ENCODE results near the gene ACOT8.
A peak's percentile ranks its signal among the peaks of the same experiment; 100 is the strongest.
"Not testable (repeated sequence)": the region's sequence is repeated elsewhere in the genome, so short reads cannot be mapped to it uniquely, and the experiment has no call there.

Gene ACOT8

DNA sequence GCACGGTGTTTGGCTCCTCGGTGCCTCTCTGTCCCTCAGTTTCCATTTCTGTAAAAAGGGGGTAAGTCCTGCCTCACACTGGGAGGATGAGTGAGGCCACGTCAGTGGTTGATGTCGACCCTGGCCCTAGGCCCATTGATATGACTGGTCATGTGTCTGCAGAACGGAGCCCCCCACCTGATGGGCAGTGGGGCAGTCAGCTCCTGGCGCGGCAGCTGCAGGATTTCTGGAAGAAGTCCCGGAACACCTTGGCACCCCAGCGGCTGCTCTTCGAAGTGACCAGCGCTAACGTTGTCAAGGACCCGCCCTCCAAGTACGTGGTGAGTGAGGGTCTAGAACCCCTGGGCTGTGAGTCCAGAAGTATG is 22.4 kb downstream of the ACOT8 start:
- Histone ChIP-seq H3K27ac (no peak overlapping the region), H3K4me3 (ENCODE audit: low read depth in 1 of 2, low read length in 1 of 2) (no peak overlapping the region), H3K9me3 (no peaks in the 10 kb centered on the region), H3K4me1 (ENCODE audit: control insufficient read depth in 1 of 2, insufficient read depth in 1 of 2, low read depth in 1 of 2, low read length in 1 of 2) (peaks cover 36 to 37% of the 10 kb centered on the region in 2 experiments), H3K27me3 (no peaks in the 10 kb centered on the region), H3K36me3 (peaks cover 4% of the 10 kb centered on the region)
- TF ChIP-seq, protein P1, sequence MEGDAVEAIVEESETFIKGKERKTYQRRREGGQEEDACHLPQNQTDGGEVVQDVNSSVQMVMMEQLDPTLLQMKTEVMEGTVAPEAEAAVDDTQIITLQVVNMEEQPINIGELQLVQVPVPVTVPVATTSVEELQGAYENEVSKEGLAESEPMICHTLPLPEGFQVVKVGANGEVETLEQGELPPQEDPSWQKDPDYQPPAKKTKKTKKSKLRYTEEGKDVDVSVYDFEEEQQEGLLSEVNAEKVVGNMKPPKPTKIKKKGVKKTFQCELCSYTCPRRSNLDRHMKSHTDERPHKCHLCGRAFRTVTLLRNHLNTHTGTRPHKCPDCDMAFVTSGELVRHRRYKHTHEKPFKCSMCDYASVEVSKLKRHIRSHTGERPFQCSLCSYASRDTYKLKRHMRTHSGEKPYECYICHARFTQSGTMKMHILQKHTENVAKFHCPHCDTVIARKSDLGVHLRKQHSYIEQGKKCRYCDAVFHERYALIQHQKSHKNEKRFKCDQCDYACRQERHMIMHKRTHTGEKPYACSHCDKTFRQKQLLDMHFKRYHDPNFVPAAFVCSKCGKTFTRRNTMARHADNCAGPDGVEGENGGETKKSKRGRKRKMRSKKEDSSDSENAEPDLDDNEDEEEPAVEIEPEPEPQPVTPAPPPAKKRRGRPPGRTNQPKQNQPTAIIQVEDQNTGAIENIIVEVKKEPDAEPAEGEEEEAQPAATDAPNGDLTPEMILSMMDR (IDR thresholded peaks at IDR 0.05): no peak

DNA sequence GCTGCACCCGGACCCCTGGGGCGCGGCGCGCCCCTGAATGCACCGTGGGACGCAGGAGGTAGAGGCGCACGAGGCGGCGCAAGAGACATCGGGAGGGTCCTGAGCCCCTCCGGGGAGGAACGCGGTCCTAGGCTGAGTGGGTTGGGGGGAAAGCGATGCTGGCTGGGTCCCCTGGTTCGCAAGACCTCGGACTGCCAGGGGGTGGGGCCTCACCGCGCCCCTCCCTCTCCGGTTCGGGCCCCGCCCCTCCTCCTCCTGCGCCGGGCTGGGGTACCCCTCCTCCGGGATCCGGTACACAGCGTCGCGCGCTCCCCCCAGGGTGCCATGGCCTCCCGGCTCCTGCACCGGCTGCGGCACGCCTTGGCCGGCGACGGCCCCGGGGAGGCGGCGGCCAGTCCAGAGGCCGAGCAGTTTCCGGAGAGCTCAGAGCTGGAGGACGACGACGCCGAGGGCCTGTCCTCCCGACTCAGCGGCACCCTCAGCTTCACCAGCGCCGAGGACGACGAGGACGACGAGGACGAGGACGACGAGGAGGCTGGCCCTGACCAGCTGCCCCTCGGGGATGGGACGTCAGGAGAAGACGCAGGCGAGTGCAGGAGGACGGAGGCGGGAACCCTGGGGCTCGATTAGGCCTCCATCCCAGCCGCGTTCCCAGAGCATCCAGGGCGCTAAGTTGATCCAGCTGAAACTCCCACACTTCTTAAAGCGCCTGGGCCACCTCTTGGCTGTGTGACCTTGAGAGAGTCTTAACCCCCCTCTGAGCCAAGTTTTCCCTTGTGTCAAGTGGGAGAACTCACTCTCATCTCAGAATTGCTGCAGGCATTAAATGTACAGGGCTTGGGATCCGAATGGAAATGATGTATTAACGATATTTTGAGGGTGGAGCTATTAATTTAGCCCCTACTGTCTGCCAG is 23.1 kb downstream of the ACOT8 start:
- Histone ChIP-seq H3K4me3 (ENCODE audit: low read depth in 1 of 2, low read length in 1 of 2) (peak overlapping the region; percentile 84 to 90), H3K27me3 (no peaks in the 10 kb centered on the region), H3K4me1 (ENCODE audit: control insufficient read depth in 1 of 2, insufficient read depth in 1 of 2, low read depth in 1 of 2, low read length in 1 of 2) (peaks cover 36 to 37% of the 10 kb centered on the region in 2 experiments), H3K36me3 (peaks cover 4% of the 10 kb centered on the region), H3K27ac (peak overlapping the region; percentile 77), H3K9me3 (no peaks in the 10 kb centered on the region)
- TF ChIP-seq, protein P1 (IDR thresholded peaks at IDR 0.05): no peak

DNA sequence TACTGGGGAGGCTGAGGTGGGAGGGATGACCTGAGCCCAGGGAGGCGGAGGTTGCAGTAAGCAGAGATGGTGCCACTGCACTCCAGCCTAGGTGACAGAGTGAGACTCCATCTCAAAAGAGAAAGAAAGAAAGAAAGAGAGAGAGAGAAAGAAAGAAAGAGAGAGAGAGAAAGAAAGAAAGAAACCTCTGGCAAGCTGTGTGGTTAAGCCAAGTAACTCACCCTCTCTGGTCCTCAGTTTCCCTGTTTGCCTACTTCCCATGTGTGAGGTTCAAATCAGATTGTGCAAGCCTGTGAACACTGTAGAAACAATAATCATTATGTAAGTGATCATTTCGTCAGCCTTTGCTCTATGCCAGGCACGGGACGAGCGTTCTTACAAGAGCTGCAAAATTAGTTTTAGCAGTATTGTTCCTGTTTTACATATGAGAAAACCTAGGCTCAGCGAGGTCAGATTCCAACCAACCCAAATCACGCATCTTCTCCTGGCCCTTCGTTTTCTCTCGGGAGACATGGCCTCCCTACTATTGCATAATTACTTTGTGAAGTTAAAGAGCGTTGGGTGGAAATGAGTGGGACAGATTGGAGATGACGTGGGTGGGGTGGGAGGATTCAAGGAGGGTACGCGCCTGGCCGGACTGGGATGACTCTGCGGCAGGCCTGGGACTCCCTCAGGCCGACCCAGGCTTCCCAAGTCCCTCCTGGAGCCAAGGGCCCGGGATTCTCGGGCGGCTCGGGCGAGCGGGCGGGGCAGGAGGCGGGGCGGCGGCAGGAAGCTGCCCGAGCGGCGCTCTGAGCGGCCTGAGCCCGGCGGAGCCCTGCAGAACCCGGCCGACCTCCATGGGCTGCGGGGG is 23.9 kb downstream of the ACOT8 start, which contains the start of gene SNX21:
Gene SNX21, plus strand, starts transcription at position 770 of the 853 bp plus-strand sequence. CDS start 121 bp downstream, outside the sequence.
- H3K27ac ChIP-seq: peak within 1 kb of the TSS; percentile 77
- peak within 1 kb of the TSS; percentile 84 to 90 for H3K4me3 ChIP-seq (ENCODE audit: low read depth in 1 of 2, low read length in 1 of 2)
- no peaks in the 10 kb centered on the region for H3K27me3 ChIP-seq
- no peaks in the 10 kb centered on the region for H3K9me3 ChIP-seq
- H3K4me1 ChIP-seq (ENCODE audit: control insufficient read depth in 1 of 2, insufficient read depth in 1 of 2, low read depth in 1 of 2, low read length in 1 of 2): peaks cover 36 to 37% of the 10 kb centered on the region in 2 experiments
- H3K36me3 ChIP-seq: peaks cover 1% of the 10 kb centered on the region
- TF ChIP-seq, protein P1 (IDR thresholded peaks at IDR 0.05): no peak

DNA sequence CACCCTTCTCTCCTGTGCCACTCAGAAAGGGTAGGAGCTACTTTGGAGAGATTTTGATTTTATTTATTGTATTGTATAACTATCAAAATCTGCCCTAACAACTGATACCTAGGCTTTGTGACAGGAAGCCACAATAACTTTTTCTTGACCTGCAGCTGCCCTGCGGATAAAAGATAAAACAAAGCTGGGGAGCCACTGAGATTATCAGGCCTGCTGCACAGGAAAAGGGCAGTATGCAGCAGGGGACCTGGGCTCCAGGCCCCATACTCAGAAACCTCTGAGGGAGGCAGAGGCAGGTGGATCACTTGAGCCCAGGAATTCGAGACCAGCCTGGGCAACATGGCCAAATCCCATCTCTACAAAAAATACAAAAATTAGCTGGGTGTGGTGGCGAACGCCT is 24.6 kb downstream of the ACOT8 start:
- TF ChIP-seq, protein P1 (IDR thresholded peaks at IDR 0.05): no peak
- H3K27ac ChIP-seq: no peak overlapping the region
- H3K4me3 ChIP-seq (ENCODE audit: low read depth in 1 of 2, low read length in 1 of 2): no peak overlapping the region

DNA sequence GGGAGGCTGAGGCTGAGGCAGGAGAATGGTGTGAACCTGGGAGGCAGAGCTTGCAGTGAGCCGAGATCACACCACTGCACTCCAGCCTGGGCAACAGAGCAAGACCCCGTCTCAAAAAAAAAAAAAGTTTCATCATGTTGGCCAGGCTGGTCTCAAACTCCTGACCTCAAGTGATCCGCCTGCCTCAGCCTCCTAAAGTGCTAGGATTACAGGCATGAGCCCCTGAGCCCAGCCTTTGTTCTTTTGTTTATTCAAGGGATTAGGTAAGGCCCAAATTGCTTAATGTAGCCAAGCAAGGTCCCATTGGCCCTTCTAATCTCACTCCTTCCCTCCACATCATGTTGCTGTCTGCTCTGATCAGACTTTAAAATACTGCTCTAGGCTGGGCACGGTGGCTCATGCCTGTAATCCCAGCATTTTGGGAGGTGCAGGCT is 27.5 kb downstream of the ACOT8 start:
- Histone ChIP-seq H3K4me1 (ENCODE audit: control insufficient read depth in 1 of 2, insufficient read depth in 1 of 2, low read depth in 1 of 2, low read length in 1 of 2) (peaks cover 30 to 32% of the 10 kb centered on the region in 2 experiments), H3K27me3 (peaks cover 10% of the 10 kb centered on the region)
- not testable (repeated sequence) for H3K27ac ChIP-seq

More for the DNA sequence above, 24.6 kb downstream of the ACOT8 start:
- Histone ChIP-seq H3K27me3 (no peaks in the 10 kb centered on the region), H3K9me3 (no peaks in the 10 kb centered on the region), H3K36me3 (no peaks in the 10 kb centered on the region), H3K4me1 (ENCODE audit: control insufficient read depth in 1 of 2, insufficient read depth in 1 of 2, low read depth in 1 of 2, low read length in 1 of 2) (peaks cover 36 to 37% of the 10 kb centered on the region in 2 experiments)

More for the DNA sequence above, 27.5 kb downstream of the ACOT8 start:
- H3K36me3 ChIP-seq; H3K4me3 ChIP-seq (ENCODE audit: low read depth in 1 of 2, low read length in 1 of 2); H3K9me3 ChIP-seq: not testable (repeated sequence)
